ENCODE data around the gene STIL. TPM values are rescaled to one million over a fixed set of nuclear protein-coding genes. Genes with fewer than 3 reads are reported as not detected.

The STIL gene
- total and polyA plus RNA-seq, 2 of the 13 experiments (the other 11 are each of a cell fraction or from before 2014, with no cell fraction given), result 13.7 to 18.6 TPM

DNA sequence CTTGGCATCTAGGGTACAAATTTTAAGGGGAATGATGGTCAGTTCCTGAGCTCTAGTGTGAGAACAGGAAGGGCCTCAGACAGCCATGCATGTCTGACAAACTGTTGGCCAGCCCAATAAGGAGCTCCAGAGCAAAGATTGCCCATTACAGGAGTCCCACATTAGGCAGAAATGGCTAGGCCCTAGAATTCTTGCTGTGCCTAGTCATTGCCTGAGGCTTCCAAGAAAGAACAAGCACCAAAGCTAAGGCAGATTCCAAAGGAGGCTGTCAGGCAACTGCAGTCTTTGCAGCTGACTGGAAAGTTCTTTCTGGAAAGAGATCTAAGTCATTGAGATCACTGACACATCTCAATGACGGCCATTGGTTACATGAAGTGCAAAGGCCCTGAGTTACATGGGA is 3.9 kb upstream of the STIL start:
- Histone ChIP-seq H3K9ac (ENCODE audit: insufficient read depth, low read depth, low read length) (no peak overlapping the region), H3K27me3 (ENCODE audit: control insufficient read depth in 1 of 2, insufficient read depth in 2 of 2, low read length in 2 of 2) (no peaks in the 10 kb centered on the region; a peak in 1 of 5 replicates), H3K36me3 (replicated peaks in 1 of 2; ENCODE audit: control insufficient read depth in 1 of 2, insufficient read depth in 2 of 2, low read length in 2 of 2) (no peaks in the 10 kb centered on the region), H3K27ac (ENCODE audit: extremely low read length, insufficient read depth, low read length) (no peak overlapping the region), H3K4me3 (replicated peaks in 1 of 3; ENCODE audit: insufficient read depth in 1 of 3, low read depth in 2 of 3, low read length in 3 of 3) (no peak overlapping the region), H3K9me3 (ENCODE audit: low read length) (no peaks in the 10 kb centered on the region), H3K4me1 (ENCODE audit: insufficient read depth, low read length) (peaks cover 14% of the 10 kb centered on the region), H2AFZ (ENCODE audit: low read length) (peak overlapping the region; percentile 84), H4K20me1 (ENCODE audit: insufficient read depth, low read length) (no peaks in the 10 kb centered on the region), H3K79me2 (ENCODE audit: insufficient read depth, low read length) (peaks cover 9% of the 10 kb centered on the region), H3K4me2 (ENCODE audit: low read depth, low read length) (no peak overlapping the region)
- ChIA-PET POLR2A (interaction anchor here (1.1 kb wide), 1 partner anchor 17 kb away, joined by 5 read pairs; no protein-coding TSS in a partner anchor), CTCF (ENCODE audit: low intra/inter-chr PET ratio, low total read pairs) (no interaction called here)
- in situ Hi-C loops (cut with HindIII; ENCODE audit: extremely low pct_ligation_motif_present, low pct_unique_long_range_greater_than_20kb) (no loop called here), intact Hi-C loops (cut with micrococcal nuclease; ENCODE audit: unreplicated experiment) (no loop called here)
- ATAC-seq (no peak), FAIRE-seq (no peak), DNase-seq (ENCODE audit: low spot score) (no peak)
- TF ChIP-seq ZNF747 (CRISPR knock-in tag; IDR thresholded peaks at IDR 0.05; ENCODE audit: borderline replicate concordance) (no peak), ZNF235 (CRISPR knock-in tag; IDR thresholded peaks at IDR 0.05; ENCODE audit: borderline replicate concordance) (no peak), KDM6A (CRISPR knock-in tag; IDR thresholded peaks at IDR 0.05; ENCODE audit: low read depth) (no peak), NR3C1 (CRISPR knock-in tag; IDR thresholded peaks at IDR 0.05) (no peak), ZC3H13 (CRISPR knock-in tag; IDR thresholded peaks at IDR 0.05) (no peak), ZSCAN12 (CRISPR knock-in tag; IDR thresholded peaks at IDR 0.05) (no peak), SP1 (IDR thresholded peaks at IDR 0.05) (no peak), SP1 (CRISPR knock-in tag; IDR thresholded peaks at IDR 0.05) (no peak), ZNF101 (CRISPR knock-in tag; IDR thresholded peaks at IDR 0.05; ENCODE audit: borderline replicate concordance, low read depth) (no peak), ELF1 (CRISPR knock-in tag; IDR thresholded peaks at IDR 0.05) (no peak)
- TF ChIP-seq, protein P1, sequence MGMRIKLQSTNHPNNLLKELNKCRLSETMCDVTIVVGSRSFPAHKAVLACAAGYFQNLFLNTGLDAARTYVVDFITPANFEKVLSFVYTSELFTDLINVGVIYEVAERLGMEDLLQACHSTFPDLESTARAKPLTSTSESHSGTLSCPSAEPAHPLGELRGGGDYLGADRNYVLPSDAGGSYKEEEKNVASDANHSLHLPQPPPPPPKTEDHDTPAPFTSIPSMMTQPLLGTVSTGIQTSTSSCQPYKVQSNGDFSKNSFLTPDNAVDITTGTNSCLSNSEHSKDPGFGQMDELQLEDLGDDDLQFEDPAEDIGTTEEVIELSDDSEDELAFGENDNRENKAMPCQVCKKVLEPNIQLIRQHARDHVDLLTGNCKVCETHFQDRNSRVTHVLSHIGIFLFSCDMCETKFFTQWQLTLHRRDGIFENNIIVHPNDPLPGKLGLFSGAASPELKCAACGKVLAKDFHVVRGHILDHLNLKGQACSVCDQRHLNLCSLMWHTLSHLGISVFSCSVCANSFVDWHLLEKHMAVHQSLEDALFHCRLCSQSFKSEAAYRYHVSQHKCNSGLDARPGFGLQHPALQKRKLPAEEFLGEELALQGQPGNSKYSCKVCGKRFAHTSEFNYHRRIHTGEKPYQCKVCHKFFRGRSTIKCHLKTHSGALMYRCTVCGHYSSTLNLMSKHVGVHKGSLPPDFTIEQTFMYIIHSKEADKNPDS (CRISPR knock-in tag; IDR thresholded peaks at IDR 0.05), result no peak
- BruUV-seq (replicated peaks), result no TSS peak
- WGBS (ENCODE audit: low lambda C conversion rate), result 56% methylated on average over 1 of the region's 1 CpG

All from HepG2 (cell line).